Measurements from ENCODE around the gene NUDCD2.
"Not testable (repeated sequence)": the region's sequence is repeated elsewhere in the genome, so short reads cannot be mapped to it uniquely, and the experiment has no call there.

NUDCD2 gene

DNA sequence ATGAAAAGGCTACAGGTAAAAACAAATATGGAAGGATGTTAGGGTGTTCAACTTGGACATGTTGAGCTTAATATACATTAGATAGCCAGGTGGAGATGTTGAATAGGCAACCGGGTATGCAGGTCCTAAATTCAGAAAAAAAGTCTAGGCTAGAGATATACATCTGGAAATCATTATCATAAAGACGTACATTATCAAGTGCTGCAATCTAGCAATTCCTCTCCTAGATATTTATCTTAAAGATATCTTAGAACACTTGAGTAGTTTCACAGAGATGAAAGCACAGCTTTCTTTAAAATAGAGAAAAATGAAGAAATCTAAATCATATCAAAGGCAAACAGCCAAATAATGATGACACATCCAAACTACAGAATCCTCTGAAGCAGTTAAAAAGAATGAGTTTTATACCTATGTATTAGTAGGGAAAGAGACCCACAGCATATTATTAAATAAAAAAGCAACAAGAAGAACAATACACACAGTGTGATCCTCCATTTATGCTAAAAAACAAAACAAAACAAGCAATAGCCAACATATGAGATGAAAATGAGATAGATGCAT is 3.8 kb downstream of the NUDCD2 start:
- TF ChIP-seq POLR2A (IDR thresholded peaks at IDR 0.05; ENCODE audit: low read length), result no peak
- TF ChIP-seq GATA1 (IDR thresholded peaks at IDR 0.05; ENCODE audit: low read depth, low read length), result no peak

DNA sequence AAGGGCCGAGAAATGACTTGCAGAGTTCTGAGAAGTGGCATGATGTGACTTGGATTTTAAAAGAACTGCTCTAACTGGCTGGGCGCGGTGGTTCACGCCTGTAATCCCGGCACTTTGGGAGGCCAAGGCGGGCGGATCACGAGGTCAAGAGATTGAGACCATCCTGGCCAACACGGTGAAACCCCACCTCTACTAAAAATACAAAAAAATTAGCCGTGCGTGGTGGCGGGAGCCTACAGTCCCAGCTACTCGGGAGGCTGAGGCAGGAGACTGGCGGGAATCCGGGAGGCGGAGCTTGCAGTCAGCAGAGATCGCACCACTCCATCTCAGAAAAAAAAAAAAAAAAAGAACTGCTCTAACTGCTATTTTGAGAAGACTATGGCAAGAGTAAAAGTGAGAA is 4.5 kb downstream of the NUDCD2 start:
- DNase-seq, result not testable (repeated sequence)

More for the DNA sequence above, 3.8 kb downstream of the NUDCD2 start:
- DNase-seq, result no peak

DNA sequence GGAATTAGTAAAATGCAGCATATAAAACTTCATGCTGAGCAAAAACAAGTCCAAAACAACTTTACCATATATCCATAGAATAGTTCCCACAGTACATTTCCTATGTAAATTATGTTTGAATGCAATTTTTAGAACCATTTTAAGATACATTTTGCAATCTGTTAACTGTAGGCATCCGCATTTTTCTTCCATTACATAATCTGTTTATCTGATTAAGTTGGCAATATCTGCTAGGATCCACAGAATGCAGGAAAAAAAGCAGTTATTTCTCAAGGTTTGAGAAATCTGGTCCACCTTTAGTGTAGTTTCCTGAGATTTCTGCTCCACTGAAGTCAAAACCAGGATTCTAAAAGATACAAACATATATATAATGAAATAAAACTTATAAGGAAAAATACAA is 6.2 kb downstream of the NUDCD2 start:
- no peak for DNase-seq

GRCh38 chr5:163451489-163451888 is 8.4 kb downstream of the NUDCD2 start:
- no peak for DNase-seq
- TF ChIP-seq GATA1 (IDR thresholded peaks at IDR 0.05; ENCODE audit: low read depth, low read length) (no peak), POLR2A (IDR thresholded peaks at IDR 0.05; ENCODE audit: low read length) (no peak)

More for the DNA sequence above, 6.2 kb downstream of the NUDCD2 start:
- TF ChIP-seq POLR2A (IDR thresholded peaks at IDR 0.05; ENCODE audit: low read length), result no peak
- no peak for TF ChIP-seq GATA1 (IDR thresholded peaks at IDR 0.05; ENCODE audit: low read depth, low read length)

DNA sequence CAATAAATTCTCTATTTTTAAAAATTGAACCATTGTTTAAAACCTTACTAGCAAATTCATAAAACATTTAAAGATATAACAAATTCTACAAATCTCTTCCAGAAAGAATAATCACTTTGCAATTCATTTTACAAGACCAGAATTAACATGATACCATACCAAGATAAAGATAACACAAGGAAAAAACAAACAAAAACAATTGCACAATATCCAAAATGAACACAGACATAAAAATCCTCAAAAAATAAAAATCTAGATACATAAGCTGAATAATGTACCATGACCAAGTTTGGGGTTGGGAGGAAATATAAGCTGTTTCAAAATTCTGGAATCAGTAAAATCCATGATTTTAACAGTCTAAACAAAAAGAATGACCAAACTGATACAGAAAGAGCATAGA is 11.4 kb downstream of the NUDCD2 start:
- DNase-seq, result no peak
- TF ChIP-seq GATA1 (IDR thresholded peaks at IDR 0.05; ENCODE audit: low read depth, low read length) (no peak), POLR2A (IDR thresholded peaks at IDR 0.05; ENCODE audit: low read length) (no peak)

- DNase-seq, result no peak
- TF ChIP-seq POLR2A (IDR thresholded peaks at IDR 0.05; ENCODE audit: low read length) (no peak), GATA1 (IDR thresholded peaks at IDR 0.05; ENCODE audit: low read depth, low read length) (no peak)
Measured at GRCh38 chr5:163447875-163448274, 12.0 kb downstream of the NUDCD2 start.

DNA sequence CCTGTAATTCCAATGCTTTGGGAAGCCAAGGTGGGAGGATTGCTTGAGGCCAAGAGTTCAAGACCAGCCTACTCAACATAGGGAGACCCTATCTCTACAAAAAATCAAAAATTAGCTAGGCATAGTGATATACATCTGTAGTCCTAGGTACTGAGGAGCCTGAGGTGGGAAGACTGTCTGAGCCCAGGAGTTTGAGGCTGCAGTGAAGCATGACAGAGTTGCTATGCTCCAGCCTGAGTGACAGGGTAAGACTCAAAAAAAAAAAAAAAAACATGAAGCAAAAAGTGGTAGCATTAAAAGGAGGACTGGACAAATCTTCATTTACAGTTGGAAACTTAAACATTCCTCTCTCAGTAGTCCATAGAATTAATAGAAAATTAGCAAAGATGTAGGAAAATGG is 12.7 kb downstream of the NUDCD2 start:
- DNase-seq, result no peak

GRCh38 chr5:163445345-163445744 is 14.6 kb downstream of the NUDCD2 start:
- no peak for TF ChIP-seq POLR2A (IDR thresholded peaks at IDR 0.05; ENCODE audit: low read length)
- TF ChIP-seq GATA1 (IDR thresholded peaks at IDR 0.05; ENCODE audit: low read depth, low read length), result no peak
- DNase-seq, result no peak

More for the DNA sequence above, 12.7 kb downstream of the NUDCD2 start:
- TF ChIP-seq GATA1 (IDR thresholded peaks at IDR 0.05; ENCODE audit: low read depth, low read length) (no peak), POLR2A (IDR thresholded peaks at IDR 0.05; ENCODE audit: low read length) (no peak)

- DNase-seq, result no peak
Measured at GRCh38 chr5:163444526-163444925, 15.4 kb downstream of the NUDCD2 start.

GRCh38 chr5:163440954-163441353 is 18.9 kb downstream of the NUDCD2 start:
- no peak for DNase-seq
- TF ChIP-seq GATA1 (IDR thresholded peaks at IDR 0.05; ENCODE audit: low read depth, low read length) (no peak), POLR2A (IDR thresholded peaks at IDR 0.05; ENCODE audit: low read length) (no peak)

More at GRCh38 chr5:163444526-163444925, 15.4 kb downstream of the NUDCD2 start:
- TF ChIP-seq GATA1 (IDR thresholded peaks at IDR 0.05; ENCODE audit: low read depth, low read length), result no peak

DNA sequence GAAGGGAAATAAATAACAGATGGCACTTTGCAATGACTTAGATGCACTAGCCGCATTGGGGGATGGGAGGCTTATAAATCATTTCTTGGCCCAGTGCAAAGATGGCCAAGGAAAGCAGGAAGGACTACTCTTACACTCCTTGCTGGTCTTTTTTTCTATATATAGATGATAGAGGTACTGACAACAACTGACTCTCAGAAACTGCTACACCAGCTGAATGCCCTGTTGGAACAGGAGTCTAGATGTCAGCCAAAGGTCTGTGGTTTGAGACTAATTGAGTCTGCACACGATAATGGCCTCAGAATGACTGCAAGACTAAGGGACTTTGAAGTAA is 20.8 kb downstream of the NUDCD2 start:
- peak; percentile 23 to 32 for DNase-seq
- TF ChIP-seq POLR2A (IDR thresholded peaks at IDR 0.05; ENCODE audit: low read length) (no peak), GATA1 (IDR thresholded peaks at IDR 0.05; ENCODE audit: low read depth, low read length) (no peak)

DNA sequence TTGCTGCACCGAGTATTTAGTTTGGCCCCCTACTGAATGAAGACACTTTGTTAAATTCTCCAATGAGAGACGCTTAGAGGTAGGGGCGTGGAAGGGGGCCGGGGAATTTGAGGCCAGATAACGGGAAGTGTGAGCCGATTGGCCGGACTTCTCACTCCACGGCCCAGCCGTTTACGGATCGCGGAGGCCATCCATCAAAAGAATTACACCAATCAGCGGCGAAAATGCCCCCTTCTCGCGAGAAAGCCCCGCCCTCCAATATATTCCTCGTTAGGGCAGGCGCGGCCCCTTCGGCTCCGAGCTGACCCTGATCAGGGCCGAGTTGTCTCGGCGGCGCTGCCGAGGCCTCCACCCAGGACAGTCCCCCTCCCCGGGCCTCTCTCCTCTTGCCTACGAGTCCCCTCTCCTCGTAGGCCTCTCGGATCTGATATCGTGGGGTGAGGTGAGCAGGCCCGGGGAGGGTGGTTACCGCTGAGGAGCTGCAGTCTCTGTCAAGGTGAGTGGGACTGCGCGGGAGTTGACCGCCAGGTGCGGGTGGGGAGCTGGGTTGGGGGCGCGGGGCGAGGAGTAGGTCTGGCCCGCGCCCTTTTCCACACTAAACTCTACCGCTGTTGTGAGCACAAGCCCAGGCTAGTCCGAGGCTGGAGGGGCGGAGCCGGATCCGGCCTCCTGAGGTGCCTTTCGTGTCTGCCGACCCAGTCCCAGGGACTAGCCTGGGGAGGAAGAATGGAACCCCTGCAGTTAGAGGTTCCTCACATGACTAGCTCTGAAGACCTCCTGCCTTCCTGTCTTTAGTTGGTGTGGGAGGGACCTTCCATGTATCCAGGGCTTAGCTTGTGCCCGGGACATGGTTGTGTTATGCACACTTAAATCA is 22.4 kb downstream of the NUDCD2 start, which contains the start of gene CCNG1:
CCNG1 (plus strand) TSS at position 287 of the 874 bp plus-strand sequence. CDS start 1,662 bp downstream, outside the sequence.
- DNase-seq, result peak; percentile 96 to 97
- TF ChIP-seq GATA1 (IDR thresholded peaks at IDR 0.05; ENCODE audit: low read depth, low read length) (no peak), POLR2A (IDR thresholded peaks at IDR 0.05; ENCODE audit: low read length) (peak; percentile 97)

DNA sequence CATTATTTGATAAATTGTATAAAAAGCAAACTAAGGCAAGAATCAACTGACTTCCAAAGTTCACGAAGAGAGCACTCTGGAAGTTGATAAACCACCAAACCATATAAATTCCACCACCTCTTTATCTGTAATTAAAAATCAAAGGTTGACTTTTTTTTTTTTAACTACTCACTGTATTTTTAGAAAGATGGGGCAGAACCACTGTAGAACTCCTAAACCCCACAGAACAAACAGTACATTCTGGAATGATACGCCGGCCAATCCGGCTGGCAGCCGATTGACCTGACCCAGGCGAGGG is 22.9 kb downstream of the NUDCD2 start:
- no peak for DNase-seq

GRCh38 chr5:163436515-163436914 is 23.4 kb downstream of the NUDCD2 start:
- no peak for TF ChIP-seq POLR2A (IDR thresholded peaks at IDR 0.05; ENCODE audit: low read length)
- no peak for TF ChIP-seq GATA1 (IDR thresholded peaks at IDR 0.05; ENCODE audit: low read depth, low read length)
- no peak for DNase-seq

More for the DNA sequence above, 22.9 kb downstream of the NUDCD2 start:
- TF ChIP-seq POLR2A (IDR thresholded peaks at IDR 0.05; ENCODE audit: low read length), result no peak
- no peak for TF ChIP-seq GATA1 (IDR thresholded peaks at IDR 0.05; ENCODE audit: low read depth, low read length)

DNA sequence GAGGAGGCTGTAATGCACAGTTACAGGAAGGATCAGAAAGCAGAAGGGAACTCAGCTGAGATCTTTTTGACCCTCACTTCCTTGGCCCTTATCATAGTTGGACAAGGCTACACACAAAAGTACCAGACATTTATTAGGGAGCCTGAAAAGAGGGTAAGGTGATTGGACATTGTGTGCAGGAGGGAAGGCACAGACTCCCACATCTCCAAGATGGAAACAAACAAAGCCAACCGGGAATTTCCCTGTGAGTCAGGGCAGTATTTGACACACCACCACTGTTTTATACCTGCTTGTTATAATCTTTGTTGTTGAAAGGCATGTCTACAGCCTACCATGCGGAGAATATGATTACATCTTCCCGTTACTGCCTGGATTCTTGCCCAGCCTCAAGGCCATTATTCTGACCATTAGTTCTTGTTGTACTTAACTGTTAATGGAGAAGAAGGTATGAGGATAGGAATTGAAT is 25.5 kb downstream of the NUDCD2 start:
- TF ChIP-seq POLR2A (IDR thresholded peaks at IDR 0.05; ENCODE audit: low read length) (no peak), GATA1 (IDR thresholded peaks at IDR 0.05; ENCODE audit: low read depth, low read length) (no peak)
- DNase-seq, result peak in 1 of 2 experiments; percentile 20

Data from erythroblast (primary cell).